SKM-1 treated with dmso at 0.1 percent for 144 hours (cell line): Measurements from ENCODE around the gene PRKCZ.
A peak's percentile ranks its signal among the peaks of the same experiment; 100 is the strongest.
"Not testable (repeated sequence)": the region's sequence is repeated elsewhere in the genome, so short reads cannot be mapped to it uniquely, and the experiment has no call there.

Experiments used
- DNase-seq: peaks from one replicate; lab custom pipeline; 2025; ENCODE audit not compliant: unreplicated experiment; lab: John Stamatoyannopoulos, UW

Gene PRKCZ

DNA sequence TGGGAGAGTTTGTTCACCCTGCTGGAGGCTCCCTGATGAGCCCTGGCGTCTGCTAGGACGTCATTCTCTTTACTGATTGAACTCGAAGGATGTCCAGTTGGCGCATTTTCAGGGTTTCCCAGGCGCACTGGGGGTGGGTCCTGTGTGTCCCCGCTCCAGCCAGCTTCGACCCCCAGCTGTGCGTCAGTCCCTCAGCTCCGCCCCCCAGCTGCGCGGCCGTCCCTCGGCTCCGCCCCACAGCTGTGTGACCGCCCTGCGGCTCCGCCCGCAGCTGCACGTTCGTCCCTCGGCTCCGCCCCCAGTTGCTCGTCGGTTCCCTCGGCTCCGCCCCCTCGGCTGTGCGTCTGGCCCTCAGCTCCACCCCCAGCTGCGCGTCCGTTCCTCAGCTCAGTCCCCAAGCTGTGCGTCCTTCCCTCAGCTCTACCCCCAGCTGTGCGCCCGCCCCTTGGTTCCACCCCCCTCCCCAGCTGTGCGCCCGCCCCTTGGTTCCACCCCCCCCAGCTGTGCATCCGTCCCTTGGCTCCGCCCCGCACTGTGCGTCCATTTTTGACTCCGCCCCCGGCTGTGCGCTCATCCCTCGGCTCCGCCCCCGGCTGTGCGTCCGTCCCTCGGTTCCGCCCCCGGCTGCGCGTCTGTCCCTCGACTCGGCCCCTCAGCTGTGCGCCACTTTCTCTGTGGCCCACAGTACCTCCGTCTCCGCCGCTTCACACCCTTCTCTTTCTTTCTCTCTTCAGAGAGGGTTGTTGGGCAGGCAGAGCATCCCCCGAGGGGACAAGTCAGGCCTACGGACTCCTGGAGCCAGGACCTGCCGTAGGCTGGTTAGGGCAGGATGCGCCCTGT, 83.0 kb downstream of the PRKCZ start:
- DNase-seq = peak; percentile 89

- no peak for DNase-seq
Measured at GRCh38 chr1:2133879-2134215, 83.6 kb downstream of the PRKCZ start.

- no peak for DNase-seq
Measured at GRCh38 chr1:2134266-2134620, 84.0 kb downstream of the PRKCZ start.

- DNase-seq = no peak
Measured at GRCh38 chr1:2134621-2135307, 84.6 kb downstream of the PRKCZ start.

GRCh38 chr1:2135441-2135841, 85.2 kb downstream of the PRKCZ start:
- no peak for DNase-seq

DNA sequence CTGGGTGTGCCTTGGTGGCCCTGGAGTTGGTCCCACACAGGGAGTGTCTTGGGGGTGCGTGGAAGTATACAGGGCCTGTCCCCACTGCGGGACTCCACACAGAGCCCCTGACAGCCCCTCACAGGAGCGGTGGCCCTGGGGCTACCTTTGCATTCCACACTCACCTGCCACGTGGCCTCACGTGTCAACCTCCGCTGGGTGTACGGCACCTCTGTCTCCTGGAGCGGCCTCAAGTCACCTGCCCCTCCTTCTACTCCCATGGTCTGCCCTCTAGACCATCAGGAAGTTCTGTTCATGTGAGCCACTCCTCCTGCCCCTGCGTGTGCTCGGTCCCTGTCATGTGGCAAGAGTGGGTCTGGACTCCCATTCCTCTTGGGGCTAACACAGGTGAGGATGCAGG, 85.7 kb downstream of the PRKCZ start:
- no peak for DNase-seq

- no peak for DNase-seq
Measured at GRCh38 chr1:2136386-2137235, 86.4 kb downstream of the PRKCZ start.

DNA sequence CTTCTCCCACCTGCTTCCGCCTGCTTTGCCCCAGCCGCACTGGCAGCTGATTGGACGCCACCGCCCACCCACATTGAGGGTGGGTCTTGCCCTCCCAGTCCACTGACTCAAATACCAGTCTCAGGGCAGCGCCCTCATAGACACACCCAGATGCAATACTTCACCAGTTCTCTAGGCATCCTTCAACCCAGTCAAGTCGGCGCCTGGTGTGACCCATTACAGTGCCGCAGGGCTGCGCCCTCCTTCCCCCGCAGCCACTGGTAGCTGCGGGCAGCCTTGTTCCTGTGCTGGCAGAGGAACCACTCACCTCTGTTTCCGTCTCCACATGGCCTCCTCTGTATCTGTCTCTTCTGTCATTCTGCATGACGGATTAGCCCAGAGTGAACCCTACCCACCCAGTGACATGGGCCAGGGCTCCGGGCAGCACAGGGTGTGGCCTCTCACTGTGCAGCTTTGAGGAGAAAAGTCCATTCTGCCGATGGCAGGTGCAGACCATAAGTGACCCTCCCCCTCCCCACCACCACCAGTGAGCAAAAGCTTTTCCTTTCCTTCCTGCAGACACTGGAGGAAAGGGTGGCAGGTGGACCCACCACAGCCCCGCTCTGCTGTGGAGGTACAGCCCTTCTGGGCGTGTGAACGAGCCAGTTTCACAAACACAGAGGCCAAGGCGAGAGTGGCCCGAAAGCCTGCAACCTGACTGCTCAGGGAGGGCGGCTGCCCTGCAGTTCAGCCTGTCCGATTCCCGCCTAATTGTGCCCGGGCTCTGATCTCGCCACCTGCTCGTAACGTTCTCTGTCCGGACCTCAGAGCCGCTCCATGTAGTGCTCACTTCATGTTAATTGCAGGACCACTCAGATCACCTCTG, 87.3 kb downstream of the PRKCZ start:
- no peak for DNase-seq

GRCh38 chr1:2139156-2139555, 88.9 kb downstream of the PRKCZ start:
- not testable (repeated sequence) for DNase-seq

DNA sequence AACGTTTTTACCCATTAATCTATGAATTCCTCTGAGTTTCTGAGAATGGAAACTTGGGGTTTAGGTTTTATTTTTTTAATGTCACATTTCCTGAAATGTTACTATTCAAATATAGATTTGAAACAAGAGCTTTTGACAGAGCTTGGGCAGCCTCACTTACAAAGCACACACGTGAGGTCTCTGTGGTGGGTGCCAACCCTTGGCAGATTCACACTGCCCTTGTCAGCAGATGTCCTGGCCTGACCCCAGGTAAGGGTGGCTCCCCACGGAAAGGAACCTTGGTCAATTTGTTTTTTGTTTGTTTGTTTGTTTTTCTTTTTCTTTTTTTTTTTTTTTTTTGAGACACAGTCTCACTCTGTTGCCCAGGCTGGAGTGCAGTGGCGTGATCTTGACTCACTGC, 90.8 kb downstream of the PRKCZ start:
- DNase-seq = no peak

GRCh38 chr1:2143814-2144500, 93.7 kb downstream of the PRKCZ start:
- DNase-seq = no peak

DNA sequence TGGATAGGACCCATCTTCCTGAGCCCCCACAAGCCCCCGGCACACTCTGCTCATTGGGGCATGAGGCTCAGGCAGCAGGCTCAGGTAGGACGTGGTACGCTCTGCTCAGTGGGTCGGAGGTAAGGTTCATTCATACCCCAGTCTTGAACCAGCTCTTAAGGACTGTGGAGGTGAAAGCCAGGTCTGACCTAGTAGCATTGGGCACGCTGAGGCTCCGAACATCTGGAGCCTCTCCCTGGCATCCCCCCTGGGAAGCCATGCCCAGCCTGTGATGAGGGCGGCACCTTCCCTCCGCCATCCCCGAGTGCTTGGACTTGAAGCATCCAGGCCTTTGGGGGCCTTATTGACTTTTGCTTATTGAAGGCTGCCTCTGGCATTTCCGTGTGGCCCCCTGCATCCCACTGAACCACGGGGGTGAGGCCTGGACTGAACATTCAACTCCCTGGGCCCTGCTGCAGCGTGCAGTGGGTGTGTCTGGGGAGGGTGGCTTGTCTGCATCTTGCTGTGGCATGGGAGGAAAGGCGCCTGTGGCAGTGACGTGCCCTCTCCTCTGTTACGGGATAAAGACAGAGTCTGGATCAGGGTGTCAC, 94.4 kb downstream of the PRKCZ start:
- no peak for DNase-seq

DNA sequence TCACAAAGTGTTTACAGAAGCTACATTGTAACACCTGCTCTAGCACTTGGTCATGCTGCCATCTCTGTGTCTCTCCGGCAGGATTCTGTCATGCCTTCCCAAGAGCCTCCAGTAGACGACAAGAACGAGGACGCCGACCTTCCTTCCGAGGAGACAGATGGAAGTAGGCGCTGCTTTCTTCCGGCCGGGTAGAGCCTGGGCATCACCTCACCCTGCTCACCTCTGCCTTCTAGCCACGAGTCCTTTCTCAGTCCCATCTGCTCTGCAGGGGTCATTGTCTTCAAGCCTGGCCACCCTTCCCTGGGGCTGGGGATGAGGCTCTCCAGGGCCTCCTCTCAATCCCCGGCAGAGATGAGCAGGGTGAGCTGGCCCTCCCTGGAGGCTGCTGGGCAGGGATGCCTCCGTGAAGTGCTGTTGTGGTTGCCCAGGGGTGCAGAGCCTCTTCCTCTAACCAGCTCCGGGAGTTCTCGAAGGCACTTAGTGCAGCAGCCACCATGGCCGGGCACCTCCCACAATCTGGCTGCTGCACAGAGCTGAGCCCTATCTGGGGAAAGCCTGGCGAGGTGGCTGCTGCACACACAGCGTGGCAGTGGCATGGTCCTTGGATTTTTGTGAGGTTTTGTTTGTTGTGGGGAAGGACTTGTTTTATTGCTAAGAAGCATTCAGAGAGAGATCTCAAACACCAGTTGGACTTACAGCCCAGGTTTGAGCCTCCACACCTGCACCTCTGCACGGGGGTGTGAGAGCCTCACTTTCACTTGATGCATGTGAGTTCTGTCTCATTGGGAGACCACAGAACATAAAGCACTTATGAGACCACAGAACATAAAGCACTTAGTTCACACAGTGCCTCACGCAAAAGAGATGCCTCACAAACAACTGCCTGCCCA, 96.0 kb downstream of the PRKCZ start:
- no peak for DNase-seq

DNA sequence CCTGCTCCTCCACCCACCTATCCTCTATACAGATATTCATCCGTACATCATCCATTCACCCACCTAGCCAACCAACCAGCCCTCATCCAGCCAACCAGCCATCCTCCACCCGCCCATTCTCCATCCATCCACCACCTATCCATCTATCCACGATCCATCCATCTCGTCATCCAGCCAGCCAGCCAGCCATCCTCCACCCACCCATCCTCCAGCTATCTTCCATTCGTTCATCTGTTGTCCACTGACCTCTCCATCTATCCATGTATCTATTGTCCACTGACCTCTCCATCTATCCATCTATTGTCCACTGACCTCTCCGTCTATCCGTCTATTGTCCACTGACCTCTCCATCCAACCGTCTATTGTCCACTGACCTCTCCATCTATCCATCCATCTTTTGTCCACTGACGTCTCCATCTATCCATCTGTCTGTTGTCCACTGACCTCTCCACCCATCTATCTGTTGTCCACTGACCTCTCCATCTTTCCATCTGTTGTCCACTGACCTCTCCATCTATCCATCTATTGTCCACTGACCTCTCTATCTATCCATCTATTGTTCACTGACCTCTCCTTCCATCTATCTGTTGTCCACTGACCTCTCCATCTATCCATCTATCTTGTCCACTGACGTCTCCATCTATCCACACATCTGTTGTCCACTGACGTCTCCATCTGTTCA, 96.8 kb downstream of the PRKCZ start:
- no peak for DNase-seq

DNA sequence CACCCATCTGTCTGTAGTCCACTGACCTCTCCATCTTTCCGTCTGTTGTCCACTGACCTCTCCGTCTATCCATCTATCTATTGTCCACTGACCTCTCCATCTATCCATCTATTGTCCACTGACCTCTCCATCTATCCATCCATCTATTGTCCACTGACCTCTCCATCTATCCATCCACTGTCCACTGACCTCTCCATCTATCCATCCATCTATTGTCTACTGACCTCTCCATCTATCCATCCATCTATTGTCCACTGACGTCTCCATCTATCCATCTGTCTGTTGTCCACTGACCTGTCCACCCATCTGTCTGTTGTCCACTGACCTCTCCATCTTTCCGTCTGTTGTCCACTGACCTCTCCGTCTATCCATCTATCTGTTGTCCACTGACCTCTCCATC, 97.7 kb downstream of the PRKCZ start:
- not testable (repeated sequence) for DNase-seq

DNA sequence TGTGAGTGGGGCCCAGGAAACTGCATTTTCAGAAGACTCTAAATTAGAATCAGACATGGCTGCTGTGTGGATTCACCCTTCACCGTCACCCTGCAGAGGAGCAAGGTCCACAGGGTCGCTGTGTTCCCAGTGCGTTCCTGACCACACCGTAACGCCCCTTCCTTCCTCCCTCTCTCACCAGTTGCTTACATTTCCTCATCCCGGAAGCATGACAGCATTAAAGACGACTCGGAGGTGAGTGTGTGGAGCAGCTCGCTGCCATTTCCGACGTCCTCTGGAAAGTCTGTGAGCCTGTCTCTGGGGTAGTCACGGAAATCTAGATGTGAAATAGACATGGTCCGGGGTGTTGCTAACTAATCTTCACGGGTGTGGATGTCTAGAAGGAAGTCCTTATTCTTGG, 98.5 kb downstream of the PRKCZ start:
- peak; percentile 78 for DNase-seq

GRCh38 chr1:2150801-2151200, 100.6 kb downstream of the PRKCZ start:
- DNase-seq = peak; percentile 72

DNA sequence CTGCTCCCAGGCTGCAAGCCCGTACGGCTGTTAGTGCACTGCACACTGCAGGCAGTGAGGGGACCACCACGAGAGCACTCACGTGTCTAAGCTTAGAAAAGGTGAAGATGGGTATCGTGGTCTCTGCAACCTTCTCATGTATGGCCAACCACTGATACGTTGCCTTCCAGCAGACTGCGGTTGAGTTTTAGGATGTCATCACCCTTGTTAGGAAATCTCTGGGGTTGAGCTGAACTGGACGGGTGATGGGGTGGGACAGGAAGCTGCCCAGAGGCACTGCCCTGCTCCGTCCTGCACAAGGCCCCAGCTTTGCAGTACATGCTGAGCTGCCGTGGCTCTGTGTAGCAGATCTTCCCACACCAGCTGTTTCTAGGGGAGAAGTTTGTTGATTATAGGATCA, 101.0 kb downstream of the PRKCZ start:
- peak; percentile 98 for DNase-seq
